ENCODE measurements around the gene ELF3.
"Not testable (repeated sequence)": the region's sequence is repeated elsewhere in the genome, so short reads cannot be mapped to it uniquely, and the experiment has no call there.

ELF3 gene

GRCh38 chr1:202016811-202017748 is 6.7 kb downstream of the ELF3 start:
- no peak overlapping the region for H3K4me3 ChIP-seq (ENCODE audit: low read length)
- H3K27ac ChIP-seq (ENCODE audit: low read length) = no peak overlapping the region
- H3K4me1 ChIP-seq (ENCODE audit: control insufficient read depth, insufficient read depth, low read length) = peaks cover 8% of the 10 kb centered on the region
- WGBS (ENCODE audit: insufficient coverage, insufficient read length) = no CpG with 5 or more reads among the region's 21 CpGs
- H3K9me3 ChIP-seq (ENCODE audit: control insufficient read depth, insufficient read depth, low read length) = no peaks in the 10 kb centered on the region
- H3K27me3 ChIP-seq (ENCODE audit: control insufficient read depth, insufficient read depth, low read length) = no peaks in the 10 kb centered on the region
- peaks cover 3% of the 10 kb centered on the region; the same call in 1 of the 2 replicates for H3K36me3 ChIP-seq (ENCODE audit: control insufficient read depth, insufficient read depth, low read length)
- no peak for DNase-seq (ENCODE audit: low read depth, low spot score)

DNA sequence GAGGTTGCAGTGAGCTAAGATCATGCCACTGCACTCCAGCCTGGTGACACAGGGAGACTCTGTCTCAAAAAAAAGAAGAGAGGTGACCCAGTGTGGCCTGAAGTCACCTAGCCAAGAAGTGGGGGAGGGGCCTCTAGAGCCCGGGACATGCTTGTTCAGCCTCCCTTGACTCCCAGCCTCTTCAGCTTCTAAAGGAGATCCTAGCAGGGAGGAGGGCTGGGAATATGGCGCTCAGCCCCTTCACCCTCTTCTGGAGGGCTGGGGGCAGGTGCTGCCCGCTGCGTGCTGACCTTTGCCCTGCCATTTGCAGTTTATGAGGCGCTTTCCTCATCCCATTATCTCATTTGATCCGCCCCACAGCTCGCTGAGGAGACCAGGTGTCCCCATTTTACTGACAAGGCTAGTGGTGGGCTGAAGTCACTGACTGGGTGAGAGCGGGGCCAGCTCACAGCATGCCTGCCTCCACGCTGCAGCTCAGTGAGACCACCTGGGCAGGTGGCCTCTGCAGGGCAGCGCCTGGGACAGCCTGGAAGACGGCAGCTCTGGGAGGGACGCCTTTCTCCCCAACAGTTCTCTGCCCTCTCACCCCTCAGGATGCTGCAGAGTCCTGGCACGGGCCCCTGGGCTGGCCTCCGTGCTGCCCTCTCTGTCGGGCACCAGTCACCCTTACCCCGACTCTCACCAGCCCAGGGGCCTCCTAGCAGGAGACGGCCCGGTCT is 7.5 kb downstream of the ELF3 start:
- Histone ChIP-seq H3K4me1 (ENCODE audit: control insufficient read depth, insufficient read depth, low read length) (peaks cover 8% of the 10 kb centered on the region), H3K27ac (ENCODE audit: low read length) (no peak overlapping the region)

DNA sequence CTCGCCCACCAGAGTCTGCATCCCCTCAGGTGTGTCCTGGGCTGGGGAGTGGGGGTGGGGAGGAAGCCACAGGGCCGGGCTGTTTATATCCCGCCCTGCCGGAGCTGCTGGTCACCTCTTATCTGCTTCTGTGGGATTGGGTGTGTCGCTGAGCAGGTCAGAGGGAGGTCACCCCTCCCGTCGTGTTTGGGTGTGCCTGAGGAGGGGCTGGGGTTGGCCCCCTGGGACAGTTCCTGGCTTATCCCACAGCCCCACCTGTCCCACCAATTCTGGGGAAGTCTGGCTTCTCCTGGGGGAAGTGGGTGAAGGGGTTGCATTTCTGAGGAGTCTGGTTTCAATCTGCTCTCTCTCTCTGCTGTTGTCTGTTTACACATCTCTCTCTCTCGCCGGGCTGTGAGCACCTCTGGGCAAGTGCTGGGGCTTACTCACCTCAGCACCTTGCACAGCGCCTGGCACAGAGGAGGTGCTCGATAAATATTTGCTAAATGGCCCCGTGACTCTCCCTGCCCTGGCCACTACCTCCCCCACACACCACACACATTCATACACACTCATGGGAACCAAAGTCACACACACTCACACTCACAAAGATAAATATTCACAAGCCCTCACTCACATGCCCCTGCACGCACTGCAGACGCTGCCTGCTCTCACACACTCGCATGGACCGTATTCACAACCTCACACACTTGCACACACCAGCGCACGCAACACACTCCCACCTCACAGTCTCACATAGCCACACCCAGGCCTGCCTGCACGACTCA is 8.3 kb downstream of the ELF3 start:
- H3K27ac ChIP-seq (ENCODE audit: low read length) = no peak overlapping the region
- H3K4me1 ChIP-seq (ENCODE audit: control insufficient read depth, insufficient read depth, low read length) = peaks cover 8% of the 10 kb centered on the region
- peaks cover 3% of the 10 kb centered on the region; the same call in 1 of the 2 replicates for H3K36me3 ChIP-seq (ENCODE audit: control insufficient read depth, insufficient read depth, low read length)
- no peak for DNase-seq (ENCODE audit: low read depth, low spot score)
- no peak overlapping the region for H3K4me3 ChIP-seq (ENCODE audit: low read length)
- H3K27me3 ChIP-seq (ENCODE audit: control insufficient read depth, insufficient read depth, low read length) = no peaks in the 10 kb centered on the region
- no peaks in the 10 kb centered on the region for H3K9me3 ChIP-seq (ENCODE audit: control insufficient read depth, insufficient read depth, low read length)
- no CpG with 5 or more reads among the region's 19 CpGs for WGBS (ENCODE audit: insufficient coverage, insufficient read length)

More for the DNA sequence above, 7.5 kb downstream of the ELF3 start:
- no CpG with 5 or more reads among the region's 18 CpGs for WGBS (ENCODE audit: insufficient coverage, insufficient read length)
- Histone ChIP-seq H3K4me3 (ENCODE audit: low read length) (no peak overlapping the region), H3K36me3 (ENCODE audit: control insufficient read depth, insufficient read depth, low read length) (peaks cover 3% of the 10 kb centered on the region; the same call in 1 of the 2 replicates), H3K9me3 (ENCODE audit: control insufficient read depth, insufficient read depth, low read length) (no peaks in the 10 kb centered on the region), H3K27me3 (ENCODE audit: control insufficient read depth, insufficient read depth, low read length) (no peaks in the 10 kb centered on the region)
- DNase-seq (ENCODE audit: low read depth, low spot score) = no peak

DNA sequence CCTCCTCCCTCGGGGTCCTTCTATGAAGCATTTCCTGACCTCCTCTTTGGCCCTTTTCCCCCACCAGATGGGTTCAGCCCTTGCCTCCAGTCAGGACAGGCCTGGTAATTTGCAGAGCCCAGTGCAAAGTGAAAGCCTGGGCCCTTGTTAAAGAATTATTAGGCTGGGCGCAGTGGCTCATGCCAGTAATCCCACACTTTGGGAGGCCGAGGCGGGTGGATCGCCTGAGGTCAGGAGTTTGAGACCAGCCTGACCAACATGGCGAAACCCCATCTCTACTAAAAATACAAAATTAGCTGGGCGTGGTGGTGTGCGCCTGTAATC is 8.8 kb downstream of the ELF3 start:
- not testable (repeated sequence) for H3K4me3 ChIP-seq (ENCODE audit: low read length)

DNA sequence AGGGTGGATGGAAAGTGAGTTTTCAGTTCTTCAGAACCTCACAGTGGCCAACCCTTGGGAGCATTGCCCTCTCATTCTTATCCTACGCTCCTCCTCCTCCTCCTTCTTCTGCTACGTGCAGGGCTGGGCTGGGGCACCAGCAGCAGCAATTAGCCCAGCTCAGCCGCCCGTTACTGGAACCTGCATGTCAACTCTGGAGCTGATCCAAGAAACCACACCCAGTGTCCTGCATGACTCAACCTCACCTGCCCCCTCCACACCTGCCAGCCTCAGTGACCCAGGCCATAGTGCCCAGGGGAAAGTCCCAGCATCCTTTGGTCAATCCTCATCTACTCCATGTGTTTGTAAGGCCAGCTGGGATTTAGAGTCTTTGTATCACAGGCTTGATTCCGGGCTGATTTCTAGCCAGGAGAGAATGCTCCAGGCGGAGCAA is 12.6 kb downstream of the ELF3 start:
- Histone ChIP-seq H3K27ac (ENCODE audit: low read length) (no peak overlapping the region), H3K4me3 (ENCODE audit: low read length) (no peak overlapping the region), H3K4me1 (ENCODE audit: control insufficient read depth, insufficient read depth, low read length) (peaks cover 5% of the 10 kb centered on the region), H3K9me3 (ENCODE audit: control insufficient read depth, insufficient read depth, low read length) (no peaks in the 10 kb centered on the region), H3K27me3 (ENCODE audit: control insufficient read depth, insufficient read depth, low read length) (no peaks in the 10 kb centered on the region), H3K36me3 (ENCODE audit: control insufficient read depth, insufficient read depth, low read length) (no peaks in the 10 kb centered on the region)
- no peak for DNase-seq (ENCODE audit: low read depth, low spot score)
- WGBS (ENCODE audit: insufficient coverage, insufficient read length) = no CpG with 5 or more reads among the region's 6 CpGs

More for the DNA sequence above, 8.8 kb downstream of the ELF3 start:
- H3K27ac ChIP-seq (ENCODE audit: low read length); H3K9me3 ChIP-seq (ENCODE audit: control insufficient read depth, insufficient read depth, low read length); DNase-seq (ENCODE audit: low read depth, low spot score); H3K36me3 ChIP-seq (ENCODE audit: control insufficient read depth, insufficient read depth, low read length); H3K27me3 ChIP-seq (ENCODE audit: control insufficient read depth, insufficient read depth, low read length); H3K4me1 ChIP-seq (ENCODE audit: control insufficient read depth, insufficient read depth, low read length): not testable (repeated sequence)
- no CpG with 5 or more reads among the region's 8 CpGs for WGBS (ENCODE audit: insufficient coverage, insufficient read length)

- no peaks in the 10 kb centered on the region for H3K36me3 ChIP-seq (ENCODE audit: control insufficient read depth, insufficient read depth, low read length)
- no peaks in the 10 kb centered on the region for H3K27me3 ChIP-seq (ENCODE audit: control insufficient read depth, insufficient read depth, low read length)
- no peak overlapping the region for H3K27ac ChIP-seq (ENCODE audit: low read length)
- no peaks in the 10 kb centered on the region for H3K4me1 ChIP-seq (ENCODE audit: control insufficient read depth, insufficient read depth, low read length)
- no peak for DNase-seq (ENCODE audit: low read depth, low spot score)
- WGBS (ENCODE audit: insufficient coverage, insufficient read length) = no CpG with 5 or more reads among the region's 5 CpGs
- no peaks in the 10 kb centered on the region for H3K9me3 ChIP-seq (ENCODE audit: control insufficient read depth, insufficient read depth, low read length)
- no peak overlapping the region for H3K4me3 ChIP-seq (ENCODE audit: low read length)
Measured at GRCh38 chr1:202029171-202029665, 18.8 kb downstream of the ELF3 start.

- DNase-seq (ENCODE audit: low read depth, low spot score) = no peak
- no peaks in the 10 kb centered on the region for H3K9me3 ChIP-seq (ENCODE audit: control insufficient read depth, insufficient read depth, low read length)
- H3K36me3 ChIP-seq (ENCODE audit: control insufficient read depth, insufficient read depth, low read length) = no peaks in the 10 kb centered on the region
- WGBS (ENCODE audit: insufficient coverage, insufficient read length) = no CpG with 5 or more reads among the region's 2 CpGs
- no peak overlapping the region for H3K27ac ChIP-seq (ENCODE audit: low read length)
- peaks cover 3% of the 10 kb centered on the region for H3K4me1 ChIP-seq (ENCODE audit: control insufficient read depth, insufficient read depth, low read length)
- H3K27me3 ChIP-seq (ENCODE audit: control insufficient read depth, insufficient read depth, low read length) = no peaks in the 10 kb centered on the region
- no peak overlapping the region for H3K4me3 ChIP-seq (ENCODE audit: low read length)
Measured at GRCh38 chr1:202029727-202030126, 19.3 kb downstream of the ELF3 start.

DNA sequence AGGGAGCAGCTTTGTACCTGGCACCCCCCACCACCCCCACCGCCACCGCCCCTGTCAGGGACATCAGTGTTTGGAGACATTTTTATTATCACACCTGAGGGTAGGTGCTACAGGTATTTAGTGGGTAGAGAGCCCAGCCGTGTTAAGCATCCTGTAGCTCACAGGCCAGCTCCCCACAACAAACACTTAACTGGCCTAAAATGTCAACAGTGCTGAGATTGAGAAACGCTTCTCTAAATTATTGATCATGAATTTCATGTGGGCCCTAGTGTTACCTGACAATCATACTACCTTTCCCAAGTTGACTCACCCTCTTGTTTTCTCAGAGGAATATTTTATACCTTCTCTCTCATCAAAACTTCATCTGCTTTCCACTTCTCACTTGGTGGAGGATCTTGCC is 21.4 kb downstream of the ELF3 start:
- Histone ChIP-seq H3K4me3 (ENCODE audit: low read length) (no peak overlapping the region), H3K27ac (ENCODE audit: low read length) (no peak overlapping the region), H3K4me1 (ENCODE audit: control insufficient read depth, insufficient read depth, low read length) (peaks cover 4% of the 10 kb centered on the region), H3K9me3 (ENCODE audit: control insufficient read depth, insufficient read depth, low read length) (no peaks in the 10 kb centered on the region), H3K27me3 (ENCODE audit: control insufficient read depth, insufficient read depth, low read length) (no peaks in the 10 kb centered on the region), H3K36me3 (ENCODE audit: control insufficient read depth, insufficient read depth, low read length) (no peaks in the 10 kb centered on the region)
- no peak for DNase-seq (ENCODE audit: low read depth, low spot score)
- no CpG with 5 or more reads among the region's 4 CpGs for WGBS (ENCODE audit: insufficient coverage, insufficient read length)

DNA sequence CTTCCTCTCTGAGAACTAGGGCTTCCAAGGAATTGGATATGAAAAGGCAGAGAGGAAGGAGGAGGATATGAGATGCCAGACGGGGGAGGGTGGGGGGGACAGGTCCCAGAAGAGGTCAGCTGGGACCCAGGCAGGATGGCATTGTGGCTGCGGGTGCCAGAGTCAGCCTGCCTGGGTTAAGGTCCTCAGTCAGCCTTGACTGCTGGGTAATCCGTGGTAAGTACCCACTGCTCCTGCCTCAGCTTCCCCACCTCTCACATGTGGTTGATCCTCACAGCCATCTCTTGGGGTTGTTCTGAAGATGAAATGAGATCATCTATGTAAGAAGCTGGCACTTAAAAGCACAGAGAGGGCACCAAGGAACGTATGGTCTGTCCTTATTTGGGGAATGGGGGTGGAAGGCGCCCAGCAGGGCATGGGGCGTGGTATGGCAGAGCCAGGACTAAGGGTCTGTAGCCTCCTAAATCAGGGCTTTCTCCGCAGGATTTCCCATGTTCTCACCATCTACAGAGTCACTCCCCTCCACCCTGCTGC is 23.8 kb downstream of the ELF3 start:
- no peak overlapping the region for H3K4me3 ChIP-seq (ENCODE audit: low read length)
- DNase-seq (ENCODE audit: low read depth, low spot score) = no peak
- no peak overlapping the region for H3K27ac ChIP-seq (ENCODE audit: low read length)
- no peaks in the 10 kb centered on the region for H3K36me3 ChIP-seq (ENCODE audit: control insufficient read depth, insufficient read depth, low read length)
- no CpG with 5 or more reads among the region's 7 CpGs for WGBS (ENCODE audit: insufficient coverage, insufficient read length)
- no peaks in the 10 kb centered on the region for H3K9me3 ChIP-seq (ENCODE audit: control insufficient read depth, insufficient read depth, low read length)
- H3K4me1 ChIP-seq (ENCODE audit: control insufficient read depth, insufficient read depth, low read length) = peaks cover 4% of the 10 kb centered on the region
- no peaks in the 10 kb centered on the region for H3K27me3 ChIP-seq (ENCODE audit: control insufficient read depth, insufficient read depth, low read length)
